Suprapubic skin (tissue), 4 donors: ENCODE results near the gene FHL5. TPM values are rescaled to one million over a fixed set of nuclear protein-coding genes. Genes with fewer than 3 reads are reported as not detected.

Source experiments
- DNase-seq, 2 donors: peaks; one replicate each; pipeline ENCODE4 v3.0.0-alpha.2; 2019; ENCODE audit warnings: low spot score in 2 of 2
- H3K27ac ChIP-seq: fragments of 200-600 bp; sonication (generic); one replicate; pipeline ENCODE4 v1.5.1; 2019
- H3K27me3 ChIP-seq: fragments of 200-600 bp; sonication (generic); one replicate; pipeline ENCODE4 v1.5.1; 2019
- H3K36me3 ChIP-seq: fragments of 200-600 bp; sonication (generic); one replicate; pipeline ENCODE4 v1.5.1; 2019
- H3K4me1 ChIP-seq: fragments of 200-600 bp; sonication (generic); one replicate; pipeline ENCODE4 v1.5.1; 2019
- H3K4me3 ChIP-seq: fragments of 200-600 bp; sonication (generic); one replicate; pipeline ENCODE4 v1.5.1; 2019; ENCODE audit warnings: mild to moderate bottlenecking
- H3K9me3 ChIP-seq: fragments of 200-600 bp; sonication (generic); one replicate; pipeline ENCODE4 v1.5.1; 2019
- EP300 ChIP-seq: sonication (generic); formaldehyde crosslinking; IDR thresholded peaks from one replicate; pipeline ENCODE4 v1.6.1; 2017; ENCODE audit warnings: antibody characterized with exemption
- POLR2A ChIP-seq, 2 donors: fragments of 450-650 bp; IDR thresholded peaks; one replicate each; pipeline ENCODE4 v1.6.1; 2017; ENCODE audit warnings: antibody characterized with exemption in 2 of 2, mild to moderate bottlenecking in 2 of 2, moderate library complexity in 2 of 2
- POLR2AphosphoS5 ChIP-seq, 3 donors: sonication (generic); formaldehyde crosslinking; IDR thresholded peaks; one replicate each; pipeline ENCODE4 v1.6.1; 2017; ENCODE audit warnings: antibody characterized with exemption in 3 of 3
- WGBS: methylation state at CpG from one replicate; pipeline ENCODE4 v1.1.5; 2018; 5-methylcytosine and 5-hydroxymethylcytosine counted together
- total RNA-seq, 4 donors: library from RNA; depleted of rRNA; stranded (reverse); fragments of >200 nt; gene quantifications; one replicate each; pipeline ENCODE4 v1.1.0, GENCODE V29; 2016
- TF ChIP-seq, protein P1 (sequence below), 2 donors: fragments of 200-600 bp in 1 of 2; fragments of 450-650 bp in 1 of 2; sonication (generic) in 1 of 2; IDR thresholded peaks; one replicate each; pipeline ENCODE4 v1.5.1; 2016 to 2019; ENCODE audit warnings: antibody characterized with exemption in 2 of 2, mild to moderate bottlenecking in 1 of 2, moderate library complexity in 1 of 2

The FHL5 gene
- total RNA-seq, 4 donors from 2014 or later, result 2.5 to 12.6 (median 6.9) TPM

DNA sequence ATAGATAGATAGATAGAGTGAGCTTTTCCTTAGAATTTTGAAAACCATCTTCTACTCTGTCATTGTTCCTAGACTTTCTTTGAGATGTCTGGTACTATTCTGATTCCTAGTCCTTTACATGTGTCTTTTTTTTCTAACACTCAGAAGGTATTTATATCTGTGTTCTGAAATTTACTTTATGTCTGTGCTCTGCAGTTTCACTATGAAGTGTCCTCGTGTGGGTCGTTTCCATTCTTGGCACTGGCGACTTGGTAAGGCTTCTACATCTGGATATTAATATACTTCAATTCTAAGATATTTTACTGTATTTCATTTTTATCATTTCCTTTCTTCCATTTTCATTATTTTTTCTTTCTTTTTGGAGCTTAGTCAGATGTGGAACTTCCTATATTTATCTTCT lies 87.0 kb downstream of the FHL5 start:
- no peak for DNase-seq
- Histone ChIP-seq H3K4me1 (no peaks in the 10 kb centered on the region), H3K9me3 (no peaks in the 10 kb centered on the region), H3K4me3 (no peak overlapping the region), H3K36me3 (no peaks in the 10 kb centered on the region), H3K27me3 (no peaks in the 10 kb centered on the region), H3K27ac (no peak overlapping the region)
- 57% methylated on average over 3 of the region's 3 CpGs for WGBS
- TF ChIP-seq POLR2A (IDR thresholded peaks at IDR 0.05) (no peak), EP300 (no peak), POLR2AphosphoS5 (IDR thresholded peaks at IDR 0.05) (no peak)
- TF ChIP-seq, protein P1, sequence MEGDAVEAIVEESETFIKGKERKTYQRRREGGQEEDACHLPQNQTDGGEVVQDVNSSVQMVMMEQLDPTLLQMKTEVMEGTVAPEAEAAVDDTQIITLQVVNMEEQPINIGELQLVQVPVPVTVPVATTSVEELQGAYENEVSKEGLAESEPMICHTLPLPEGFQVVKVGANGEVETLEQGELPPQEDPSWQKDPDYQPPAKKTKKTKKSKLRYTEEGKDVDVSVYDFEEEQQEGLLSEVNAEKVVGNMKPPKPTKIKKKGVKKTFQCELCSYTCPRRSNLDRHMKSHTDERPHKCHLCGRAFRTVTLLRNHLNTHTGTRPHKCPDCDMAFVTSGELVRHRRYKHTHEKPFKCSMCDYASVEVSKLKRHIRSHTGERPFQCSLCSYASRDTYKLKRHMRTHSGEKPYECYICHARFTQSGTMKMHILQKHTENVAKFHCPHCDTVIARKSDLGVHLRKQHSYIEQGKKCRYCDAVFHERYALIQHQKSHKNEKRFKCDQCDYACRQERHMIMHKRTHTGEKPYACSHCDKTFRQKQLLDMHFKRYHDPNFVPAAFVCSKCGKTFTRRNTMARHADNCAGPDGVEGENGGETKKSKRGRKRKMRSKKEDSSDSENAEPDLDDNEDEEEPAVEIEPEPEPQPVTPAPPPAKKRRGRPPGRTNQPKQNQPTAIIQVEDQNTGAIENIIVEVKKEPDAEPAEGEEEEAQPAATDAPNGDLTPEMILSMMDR (IDR thresholded peaks at IDR 0.05), result no peak

DNA sequence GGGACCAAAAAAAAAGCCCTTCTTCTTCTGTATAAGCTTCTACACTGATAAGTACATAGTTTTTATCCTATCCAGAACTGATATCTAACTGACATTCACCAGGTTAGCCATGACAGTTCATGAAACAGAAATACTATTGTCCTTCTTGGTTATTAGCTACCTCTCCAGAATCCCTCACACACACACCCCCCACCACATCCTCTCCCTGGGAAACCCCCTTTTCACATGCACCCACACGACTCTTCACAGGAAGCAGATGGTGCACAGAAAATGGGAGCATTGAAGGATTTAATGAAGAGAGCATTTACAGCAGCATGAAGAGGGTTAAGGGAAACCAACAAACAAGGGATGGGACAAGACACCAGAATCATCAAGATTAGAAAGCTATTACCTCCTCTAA lies 88.9 kb downstream of the FHL5 start:
- H3K27me3 ChIP-seq, result no peaks in the 10 kb centered on the region
- TF ChIP-seq EP300 (no peak), POLR2AphosphoS5 (IDR thresholded peaks at IDR 0.05) (no peak), POLR2A (IDR thresholded peaks at IDR 0.05) (no peak)
- TF ChIP-seq, protein P1 (IDR thresholded peaks at IDR 0.05), result no peak
- DNase-seq, result no peak
- 22% methylated on average over 1 of the region's 1 CpG for WGBS
- H3K4me3 ChIP-seq, result no peak overlapping the region
- H3K4me1 ChIP-seq, result no peaks in the 10 kb centered on the region
- H3K36me3 ChIP-seq, result no peaks in the 10 kb centered on the region
- no peak overlapping the region for H3K27ac ChIP-seq
- H3K9me3 ChIP-seq, result no peaks in the 10 kb centered on the region

DNA sequence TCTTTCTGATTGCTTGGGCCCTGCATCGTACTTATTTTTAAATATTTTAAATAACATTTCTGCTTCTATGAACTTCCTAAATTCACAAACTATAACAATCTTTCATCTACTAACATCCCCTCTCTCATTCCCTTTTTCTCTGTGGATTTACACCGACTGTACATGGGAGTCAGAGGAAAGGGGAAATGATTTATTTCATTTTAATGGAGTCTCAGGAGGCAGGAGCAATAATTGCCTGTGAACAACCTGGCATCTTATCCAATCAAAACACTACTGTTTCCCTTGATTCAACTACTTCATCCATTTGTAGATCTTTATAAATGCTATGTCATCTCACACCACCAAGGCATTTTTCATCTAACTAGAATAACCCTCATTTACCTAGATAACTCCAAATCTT lies 89.6 kb downstream of the FHL5 start:
- no peak overlapping the region for H3K4me3 ChIP-seq
- no peak overlapping the region for H3K27ac ChIP-seq
- no peak for DNase-seq
- no peaks in the 10 kb centered on the region for H3K36me3 ChIP-seq
- 68% methylated on average over 2 of the region's 2 CpGs for WGBS
- no peaks in the 10 kb centered on the region for H3K9me3 ChIP-seq
- H3K27me3 ChIP-seq, result peaks cover 3% of the 10 kb centered on the region
- TF ChIP-seq EP300, result no peak
- TF ChIP-seq POLR2AphosphoS5 (IDR thresholded peaks at IDR 0.05), result no peak
- no peak for TF ChIP-seq POLR2A (IDR thresholded peaks at IDR 0.05)
- TF ChIP-seq, protein P1 (IDR thresholded peaks at IDR 0.05), result no peak
- no peaks in the 10 kb centered on the region for H3K4me1 ChIP-seq

GRCh38 chr6:96653181-96653580 lies 90.3 kb downstream of the FHL5 start:
- 93% methylated on average over 1 of the region's 1 CpG for WGBS
- no peaks in the 10 kb centered on the region for H3K36me3 ChIP-seq
- no peak for TF ChIP-seq POLR2A (IDR thresholded peaks at IDR 0.05)

DNA sequence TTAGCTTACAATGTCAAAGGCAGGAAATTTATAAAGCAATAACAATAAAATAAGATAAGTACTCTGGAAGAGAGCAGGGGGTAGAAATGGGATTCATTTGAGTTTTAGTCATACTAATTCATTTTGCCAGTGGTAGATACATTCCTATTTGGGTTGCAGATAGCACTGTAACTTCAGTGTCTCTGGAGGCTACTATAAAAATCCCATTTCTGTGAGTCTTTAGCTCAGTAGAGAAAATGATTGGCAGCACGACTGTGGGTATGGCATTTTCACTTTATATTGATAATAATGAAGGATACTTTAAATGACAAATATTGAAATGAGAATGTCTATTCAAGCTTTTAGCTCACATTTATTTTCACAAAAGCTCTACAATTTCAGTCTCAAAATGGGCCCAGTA lies 93.6 kb downstream of the FHL5 start:
- Histone ChIP-seq H3K27me3 (peaks cover 3% of the 10 kb centered on the region), H3K36me3 (no peaks in the 10 kb centered on the region), H3K9me3 (no peaks in the 10 kb centered on the region), H3K4me3 (no peak overlapping the region), H3K4me1 (no peaks in the 10 kb centered on the region), H3K27ac (no peak overlapping the region)
- no peak for DNase-seq
- 78% methylated on average over 1 of the region's 1 CpG for WGBS
- no peak for TF ChIP-seq EP300
- TF ChIP-seq, protein P1 (IDR thresholded peaks at IDR 0.05), result no peak
- TF ChIP-seq POLR2AphosphoS5 (IDR thresholded peaks at IDR 0.05), result no peak
- no peak for TF ChIP-seq POLR2A (IDR thresholded peaks at IDR 0.05)

More at GRCh38 chr6:96653181-96653580, 90.3 kb downstream of the FHL5 start:
- no peaks in the 10 kb centered on the region for H3K4me1 ChIP-seq
- no peak overlapping the region for H3K4me3 ChIP-seq
- H3K9me3 ChIP-seq, result no peaks in the 10 kb centered on the region
- no peak overlapping the region for H3K27ac ChIP-seq
- DNase-seq, result no peak
- peaks cover 3% of the 10 kb centered on the region for H3K27me3 ChIP-seq

- no peaks in the 10 kb centered on the region for H3K4me1 ChIP-seq
- TF ChIP-seq EP300, result no peak
- no peak for TF ChIP-seq POLR2AphosphoS5 (IDR thresholded peaks at IDR 0.05)
- no peaks in the 10 kb centered on the region for H3K36me3 ChIP-seq
- H3K27me3 ChIP-seq, result peaks cover 3% of the 10 kb centered on the region
- no peaks in the 10 kb centered on the region for H3K9me3 ChIP-seq
- H3K27ac ChIP-seq, result no peak overlapping the region
- 75% methylated on average over 5 of the region's 5 CpGs for WGBS
- H3K4me3 ChIP-seq, result no peak overlapping the region
- DNase-seq, result no peak
Observed at GRCh38 chr6:96657344-96657743, 94.4 kb downstream of the FHL5 start.
